GM12878 (cell line): Measurements from ENCODE around the gene LRRN4.

ENCODE experiments used
- CREM ChIP-seq: IDR thresholded peaks from 2 replicates; pipeline ENCODE4 v1.6.1; 2014; ENCODE audit warnings: antibody characterized with exemption, low read depth
- EP300 ChIP-seq, 2 experiments: fragments of 150-350 bp in 1 of 2; IDR thresholded peaks; 2 replicates each; pipeline ENCODE4 v1.6.1; 2011 to 2012; ENCODE audit warnings: low read depth in 2 of 2, low read length in 2 of 2, borderline replicate concordance in 1 of 2, improper control_type of control experiment in 1 of 2, inconsistent platforms in 1 of 2; ENCODE audit not compliant: control insufficient read depth in 1 of 2
- RAD51 ChIP-seq: fragments of 450-650 bp; IDR thresholded peaks from 2 replicates; pipeline ENCODE4 v1.6.1; 2016; ENCODE audit warnings: moderate library complexity, mild to moderate bottlenecking, inconsistent platforms
- TARDBP ChIP-seq: IDR thresholded peaks from 2 replicates; pipeline ENCODE4 v1.6.1; 2016; ENCODE audit warnings: borderline replicate concordance

DNA sequence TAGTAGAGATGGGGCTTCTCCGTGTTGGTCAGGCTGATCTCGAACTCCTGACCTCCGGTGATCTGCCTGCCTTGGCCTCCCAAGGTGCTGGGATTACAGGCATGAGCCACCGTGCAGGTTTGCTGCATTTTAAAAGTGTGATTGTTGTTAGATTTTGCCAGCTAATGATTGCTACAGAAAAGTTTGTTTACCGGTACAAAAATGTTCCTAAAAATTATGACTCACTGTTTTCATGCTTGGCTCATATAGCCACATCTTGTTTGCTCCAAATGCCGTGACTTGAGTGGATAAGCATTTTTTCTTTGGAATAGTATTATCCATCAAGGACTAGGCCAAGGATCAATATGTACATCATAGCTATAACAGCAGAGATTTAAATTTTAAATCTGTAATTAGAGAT, 24.3 kb downstream of the LRRN4 start:
- TF ChIP-seq EP300 (IDR thresholded peaks at IDR 0.05; ENCODE audit: borderline replicate concordance in 1 of 2, control insufficient read depth in 1 of 2, low read depth in 2 of 2, low read length in 2 of 2) (no peak), CREM (no peak), RAD51 (no peak), TARDBP (no peak)
